ENCODE data around the gene TRERF1. TPM values are rescaled to one million over a fixed set of nuclear protein-coding genes. Genes with fewer than 3 reads are reported as not detected.

The TRERF1 gene
- total and polyA plus RNA-seq, 2 experiments from 2014 or later: 11.2 to 20.6 TPM

DNA sequence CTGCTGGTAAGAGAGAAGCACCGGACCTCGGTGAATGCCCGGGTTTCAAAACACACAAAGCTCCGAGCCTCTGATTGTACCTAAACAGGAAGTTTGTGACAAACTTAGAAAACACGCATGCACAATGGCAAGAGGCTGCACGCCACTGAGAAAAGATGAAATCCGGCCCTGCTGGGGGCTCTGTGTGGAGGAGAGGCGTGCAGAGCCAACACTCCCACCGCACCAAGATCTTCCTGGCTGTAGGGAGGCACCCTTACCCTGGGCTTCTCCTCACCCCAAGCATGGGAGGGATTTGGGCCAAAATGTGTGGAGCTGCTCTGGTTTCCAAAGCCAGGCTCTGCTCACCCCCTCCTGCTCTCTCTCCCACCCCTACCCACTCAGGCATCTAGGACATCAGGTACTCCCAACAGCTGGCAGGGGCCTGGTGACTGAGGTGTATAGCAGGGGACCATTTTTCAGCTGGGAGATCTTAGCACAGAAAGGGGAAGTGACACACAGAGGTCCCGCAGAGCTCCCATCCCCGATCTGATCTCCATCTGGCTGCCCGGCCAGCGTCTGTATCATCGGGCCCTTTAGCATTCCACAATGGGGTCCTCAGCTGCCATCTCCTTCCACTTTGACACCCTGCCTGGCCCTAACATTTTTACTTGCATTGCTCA is 84.2 kb downstream of the TRERF1 start:
- H3K36me3 Mint-ChIP-seq (ENCODE audit: low read depth): peaks cover 13% of the 10 kb centered on the region; the same call in 2 of the 3 replicates
- H3K9me2 ChIP-seq (ENCODE audit: insufficient read depth): peaks cover 5% of the 10 kb centered on the region
- H3K27me3 Mint-ChIP-seq (ENCODE audit: insufficient read depth, low read depth, poor library complexity): peaks cover 5% of the 10 kb centered on the region
- no peaks in the 10 kb centered on the region for H3K36me3 ChIP-seq (ENCODE audit: insufficient read depth)
- TF ChIP-seq CREB1 (CRISPR knock-in tag; IDR thresholded peaks at IDR 0.05; ENCODE audit: low read depth): no peak
- TF ChIP-seq NANOG (IDR thresholded peaks at IDR 0.05; ENCODE audit: borderline replicate concordance): no peak
- no peak for TF ChIP-seq JUNB (IDR thresholded peaks at IDR 0.05; ENCODE audit: unreplicated experiment)
- TF ChIP-seq STAT1 (IDR thresholded peaks at IDR 0.05; ENCODE audit: unreplicated experiment): no peak
- TF ChIP-seq, protein P1, sequence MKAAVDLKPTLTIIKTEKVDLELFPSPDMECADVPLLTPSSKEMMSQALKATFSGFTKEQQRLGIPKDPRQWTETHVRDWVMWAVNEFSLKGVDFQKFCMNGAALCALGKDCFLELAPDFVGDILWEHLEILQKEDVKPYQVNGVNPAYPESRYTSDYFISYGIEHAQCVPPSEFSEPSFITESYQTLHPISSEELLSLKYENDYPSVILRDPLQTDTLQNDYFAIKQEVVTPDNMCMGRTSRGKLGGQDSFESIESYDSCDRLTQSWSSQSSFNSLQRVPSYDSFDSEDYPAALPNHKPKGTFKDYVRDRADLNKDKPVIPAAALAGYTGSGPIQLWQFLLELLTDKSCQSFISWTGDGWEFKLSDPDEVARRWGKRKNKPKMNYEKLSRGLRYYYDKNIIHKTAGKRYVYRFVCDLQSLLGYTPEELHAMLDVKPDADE (IDR thresholded peaks at IDR 0.05): no peak
- TF ChIP-seq, protein P2, sequence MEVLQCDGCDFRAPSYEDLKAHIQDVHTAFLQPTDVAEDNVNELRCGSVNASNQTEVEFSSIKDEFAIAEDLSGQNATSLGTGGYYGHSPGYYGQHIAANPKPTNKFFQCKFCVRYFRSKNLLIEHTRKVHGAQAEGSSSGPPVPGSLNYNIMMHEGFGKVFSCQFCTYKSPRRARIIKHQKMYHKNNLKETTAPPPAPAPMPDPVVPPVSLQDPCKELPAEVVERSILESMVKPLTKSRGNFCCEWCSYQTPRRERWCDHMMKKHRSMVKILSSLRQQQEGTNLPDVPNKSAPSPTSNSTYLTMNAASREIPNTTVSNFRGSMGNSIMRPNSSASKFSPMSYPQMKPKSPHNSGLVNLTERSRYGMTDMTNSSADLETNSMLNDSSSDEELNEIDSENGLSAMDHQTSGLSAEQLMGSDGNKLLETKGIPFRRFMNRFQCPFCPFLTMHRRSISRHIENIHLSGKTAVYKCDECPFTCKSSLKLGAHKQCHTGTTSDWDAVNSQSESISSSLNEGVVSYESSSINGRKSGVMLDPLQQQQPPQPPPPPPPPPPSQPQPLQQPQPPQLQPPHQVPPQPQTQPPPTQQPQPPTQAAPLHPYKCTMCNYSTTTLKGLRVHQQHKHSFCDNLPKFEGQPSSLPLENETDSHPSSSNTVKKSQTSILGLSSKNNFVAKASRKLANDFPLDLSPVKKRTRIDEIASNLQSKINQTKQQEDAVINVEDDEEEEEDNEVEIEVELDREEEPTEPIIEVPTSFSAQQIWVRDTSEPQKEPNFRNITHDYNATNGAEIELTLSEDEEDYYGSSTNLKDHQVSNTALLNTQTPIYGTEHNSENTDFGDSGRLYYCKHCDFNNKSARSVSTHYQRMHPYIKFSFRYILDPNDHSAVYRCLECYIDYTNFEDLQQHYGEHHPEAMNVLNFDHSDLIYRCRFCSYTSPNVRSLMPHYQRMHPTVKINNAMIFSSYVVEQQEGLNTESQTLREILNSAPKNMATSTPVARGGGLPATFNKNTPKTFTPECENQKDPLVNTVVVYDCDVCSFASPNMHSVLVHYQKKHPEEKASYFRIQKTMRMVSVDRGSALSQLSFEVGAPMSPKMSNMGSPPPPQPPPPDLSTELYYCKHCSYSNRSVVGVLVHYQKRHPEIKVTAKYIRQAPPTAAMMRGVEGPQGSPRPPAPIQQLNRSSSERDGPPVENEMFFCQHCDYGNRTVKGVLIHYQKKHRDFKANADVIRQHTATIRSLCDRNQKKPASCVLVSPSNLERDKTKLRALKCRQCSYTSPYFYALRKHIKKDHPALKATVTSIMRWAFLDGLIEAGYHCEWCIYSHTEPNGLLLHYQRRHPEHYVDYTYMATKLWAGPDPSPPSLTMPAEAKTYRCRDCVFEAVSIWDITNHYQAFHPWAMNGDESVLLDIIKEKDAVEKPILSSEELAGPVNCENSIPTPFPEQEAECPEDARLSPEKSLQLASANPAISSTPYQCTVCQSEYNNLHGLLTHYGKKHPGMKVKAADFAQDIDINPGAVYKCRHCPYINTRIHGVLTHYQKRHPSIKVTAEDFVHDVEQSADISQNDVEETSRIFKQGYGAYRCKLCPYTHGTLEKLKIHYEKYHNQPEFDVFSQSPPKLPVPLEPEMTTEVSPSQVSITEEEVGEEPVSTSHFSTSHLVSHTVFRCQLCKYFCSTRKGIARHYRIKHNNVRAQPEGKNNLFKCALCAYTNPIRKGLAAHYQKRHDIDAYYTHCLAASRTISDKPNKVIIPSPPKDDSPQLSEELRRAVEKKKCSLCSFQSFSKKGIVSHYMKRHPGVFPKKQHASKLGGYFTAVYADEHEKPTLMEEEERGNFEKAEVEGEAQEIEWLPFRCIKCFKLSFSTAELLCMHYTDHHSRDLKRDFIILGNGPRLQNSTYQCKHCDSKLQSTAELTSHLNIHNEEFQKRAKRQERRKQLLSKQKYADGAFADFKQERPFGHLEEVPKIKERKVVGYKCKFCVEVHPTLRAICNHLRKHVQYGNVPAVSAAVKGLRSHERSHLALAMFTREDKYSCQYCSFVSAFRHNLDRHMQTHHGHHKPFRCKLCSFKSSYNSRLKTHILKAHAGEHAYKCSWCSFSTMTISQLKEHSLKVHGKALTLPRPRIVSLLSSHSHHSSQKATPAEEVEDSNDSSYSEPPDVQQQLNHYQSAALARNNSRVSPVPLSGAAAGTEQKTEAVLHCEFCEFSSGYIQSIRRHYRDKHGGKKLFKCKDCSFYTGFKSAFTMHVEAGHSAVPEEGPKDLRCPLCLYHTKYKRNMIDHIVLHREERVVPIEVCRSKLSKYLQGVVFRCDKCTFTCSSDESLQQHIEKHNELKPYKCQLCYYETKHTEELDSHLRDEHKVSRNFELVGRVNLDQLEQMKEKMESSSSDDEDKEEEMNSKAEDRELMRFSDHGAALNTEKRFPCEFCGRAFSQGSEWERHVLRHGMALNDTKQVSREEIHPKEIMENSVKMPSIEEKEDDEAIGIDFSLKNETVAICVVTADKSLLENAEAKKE (CRISPR knock-in tag; IDR thresholded peaks at IDR 0.05): no peak
- no peak for TF ChIP-seq CTCF (conservative IDR thresholded peaks at IDR 0.05; ENCODE audit: low read depth in 2 of 2)
- TF ChIP-seq ZNF331 (CRISPR knock-in tag; IDR thresholded peaks at IDR 0.05; ENCODE audit: low read depth): no peak
- TF ChIP-seq EZH2 (IDR thresholded peaks at IDR 0.05; ENCODE audit: low read depth, unreplicated experiment): no peak
- H3K27ac ChIP-seq (ENCODE audit: low read depth): 0 out of 2 replicates have a peak overlapping the region, but pooled peaks have one; percentile 19
- no peak overlapping the region for H3K4me3 Mint-ChIP-seq
- peaks cover 37% of the 10 kb centered on the region for H4K20me1 ChIP-seq (replicated peaks; ENCODE audit: insufficient read depth)
- H3K79me2 ChIP-seq (replicated peaks; ENCODE audit: insufficient read depth): peaks cover 79% of the 10 kb centered on the region
- no peak overlapping the region for H3K4me3 ChIP-seq
- peak overlapping the region; percentile 68; the same call in 1 of the 2 replicates for H3K27ac Mint-ChIP-seq
- ATAC-seq (peak; percentile 37; the same call in 2 of the 3 replicates), DNase-seq (ENCODE audit: low spot score) (no peak)
- H3F3A ChIP-seq (replicated peaks; ENCODE audit: low read depth): no peaks in the 10 kb centered on the region
- H3K4me1 ChIP-seq (ENCODE audit: insufficient read depth): peaks cover 19% of the 10 kb centered on the region; the same call in 1 of the 2 replicates
- H3K9me3 Mint-ChIP-seq: no peaks in the 10 kb centered on the region
- H2AFZ ChIP-seq: no peak overlapping the region
- H3K4me1 Mint-ChIP-seq: peaks cover 29% of the 10 kb centered on the region
- H3K4me2 ChIP-seq: no peak overlapping the region
- H3K27me3 ChIP-seq (ENCODE audit: insufficient read depth): no peaks in the 10 kb centered on the region

All from GM23338 (cell line).